HG03139 (cell line): ENCODE measurements around the gene SLC35E2B.
"Not testable (repeated sequence)": the region's sequence is repeated elsewhere in the genome, so short reads cannot be mapped to it uniquely, and the experiment has no call there.

ENCODE experiments used
- ATAC-seq: cut with Tn5 transposase; IDR thresholded peaks from one replicate; pipeline ENCODE4 v1.9.1; 2021; ENCODE audit not compliant: unreplicated experiment

The SLC35E2B gene

DNA sequence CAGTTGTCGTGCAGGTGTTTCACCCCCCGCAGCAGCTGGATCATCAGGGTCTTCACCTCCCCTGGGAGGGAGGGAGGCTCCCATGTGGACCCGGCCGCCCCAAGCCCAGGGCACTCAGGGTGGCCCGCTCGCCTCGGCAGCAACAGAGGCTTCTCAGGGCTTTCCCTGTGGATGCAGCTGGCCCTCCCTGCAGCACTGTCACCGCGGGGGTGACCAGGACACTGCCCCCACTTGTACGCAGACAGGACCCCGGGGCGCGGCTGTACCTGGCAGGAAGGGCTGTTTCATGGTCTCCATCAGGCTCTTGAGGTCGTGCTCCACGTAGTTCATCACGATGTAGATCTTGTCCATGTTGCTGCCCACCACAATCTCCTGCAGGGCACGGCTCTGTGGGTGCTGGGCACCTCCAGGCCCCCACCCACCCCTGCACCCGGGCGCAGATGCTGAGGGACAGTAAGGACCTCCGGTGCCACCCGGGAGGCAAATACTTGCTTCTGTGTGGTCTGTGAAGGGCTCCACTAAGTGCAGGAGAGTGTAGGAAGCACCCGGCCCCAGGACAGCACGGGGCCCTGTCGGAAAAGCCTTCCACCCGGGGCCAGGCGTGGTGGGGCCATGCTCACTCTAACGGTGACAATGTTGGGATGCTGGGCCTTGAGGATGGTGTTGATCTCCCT, 11.8 kb upstream of the SLC35E2B start:
- not testable (repeated sequence) for ATAC-seq

DNA sequence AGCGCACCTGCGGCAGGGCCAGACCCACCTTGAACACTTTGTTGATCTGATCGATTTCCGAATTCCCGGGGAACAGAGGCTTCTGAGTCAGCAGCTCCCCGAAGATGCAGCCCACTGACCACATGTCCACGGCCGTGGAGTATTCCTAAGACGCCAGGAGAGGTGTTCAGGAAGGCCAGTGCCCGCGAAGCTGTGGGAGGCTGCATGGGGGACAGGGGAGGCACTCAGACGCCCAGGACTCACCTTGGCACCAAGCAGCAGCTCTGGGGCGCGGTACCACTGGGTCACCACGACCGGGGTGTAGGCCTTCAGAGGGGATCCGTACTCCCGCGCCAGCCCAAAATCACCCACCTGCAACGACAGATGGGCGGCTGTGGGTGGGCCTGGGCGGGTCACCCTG, 11.2 kb upstream of the SLC35E2B start:
- ATAC-seq, result no peak

DNA sequence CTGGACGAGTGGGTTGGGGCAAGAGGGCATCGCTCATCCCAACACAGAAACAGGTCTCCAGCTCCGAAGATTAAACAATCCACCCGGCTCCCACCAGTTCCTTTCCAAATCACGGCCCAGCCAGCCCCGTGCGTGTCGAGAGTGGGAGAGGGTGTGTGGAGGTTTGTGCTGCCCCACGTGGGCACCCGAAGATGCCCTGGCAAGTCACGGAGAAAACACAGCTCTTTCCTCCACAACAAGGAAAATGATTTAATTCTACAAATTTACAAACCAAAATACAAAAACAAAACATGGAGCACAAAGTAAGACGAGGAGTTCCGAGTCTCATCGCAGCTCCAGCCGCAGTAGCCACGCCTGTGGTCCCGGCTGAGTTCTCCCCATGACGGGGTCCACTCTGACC, 9.9 kb upstream of the SLC35E2B start:
- ATAC-seq, result not testable (repeated sequence)

DNA sequence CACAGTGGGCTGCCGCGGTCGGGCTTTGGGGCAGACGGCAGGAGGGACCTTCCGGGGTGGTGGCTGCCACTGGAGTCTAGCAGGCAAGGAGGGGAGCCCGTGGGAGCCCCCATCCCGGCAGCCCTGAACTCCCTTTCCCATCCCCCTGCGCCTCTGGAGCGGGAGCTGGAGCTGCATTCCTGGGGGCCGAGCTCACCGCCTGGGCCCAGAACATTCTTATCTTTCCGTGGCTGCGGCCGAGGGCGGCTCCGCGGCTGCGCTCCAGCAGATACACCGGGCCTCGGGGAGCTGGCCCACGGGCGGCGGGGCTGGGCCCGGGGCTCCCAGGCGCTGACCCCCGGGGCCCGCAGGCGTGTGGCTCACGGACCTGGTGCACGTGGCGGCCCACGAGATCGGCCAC, 8.0 kb upstream of the SLC35E2B start:
- ATAC-seq, result not testable (repeated sequence)

- not testable (repeated sequence) for ATAC-seq
Observed at GRCh38 chr1:1700067-1700466, 7.5 kb upstream of the SLC35E2B start.

- ATAC-seq, result not testable (repeated sequence)
Observed at GRCh38 chr1:1699061-1699460, 6.5 kb upstream of the SLC35E2B start.

GRCh38 chr1:1697358-1698183, 5.0 kb upstream of the SLC35E2B start:
- not testable (repeated sequence) for ATAC-seq

DNA sequence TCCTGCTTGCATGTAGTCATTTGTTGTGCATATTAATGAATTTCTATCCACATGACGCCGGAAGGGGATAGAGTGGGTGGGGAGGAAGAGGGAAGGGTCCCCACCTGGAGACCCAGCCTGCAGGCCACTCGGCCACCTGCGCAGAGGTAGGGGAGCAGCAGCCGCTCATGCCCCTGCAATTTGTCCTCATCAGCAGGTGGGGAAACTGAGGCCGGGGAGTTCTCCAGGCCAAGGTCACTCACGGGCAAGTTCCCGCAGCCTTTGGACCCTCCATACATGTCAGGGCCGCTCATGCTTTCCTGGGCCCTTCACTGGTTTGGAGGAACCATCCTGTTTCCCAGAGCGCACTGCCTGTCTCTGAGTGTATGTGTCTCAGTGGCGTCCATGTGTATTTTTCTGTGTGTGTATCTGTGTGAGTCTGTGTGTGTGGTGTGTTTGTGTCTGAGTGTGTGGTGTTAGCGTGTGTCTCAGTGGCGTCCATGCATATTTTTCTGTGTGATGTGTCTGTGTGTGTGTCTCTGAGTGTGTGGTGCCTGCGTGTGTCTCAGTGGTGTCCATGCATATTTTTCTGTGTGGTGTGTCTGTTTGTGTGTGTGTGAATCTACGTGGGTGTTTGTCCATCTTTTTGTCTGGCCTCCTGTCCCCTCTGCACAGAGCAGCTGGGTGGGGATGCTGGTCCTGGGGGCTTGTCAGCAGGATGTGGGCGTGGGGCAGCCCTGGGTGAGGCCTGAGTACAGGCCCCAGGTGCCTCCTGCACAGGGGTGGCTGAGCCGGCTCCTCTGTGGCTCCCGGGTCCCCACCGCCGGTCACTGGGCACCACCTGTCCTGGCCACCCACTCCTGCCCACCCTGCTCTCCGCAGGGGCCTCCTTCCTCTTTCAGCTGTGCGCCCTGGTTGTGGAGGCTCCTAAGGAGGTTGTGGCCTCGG, 4.1 kb upstream of the SLC35E2B start:
- ATAC-seq, result not testable (repeated sequence)

- peak; percentile 37 for ATAC-seq
Observed at GRCh38 chr1:1692324-1692713, 276 bp downstream of the SLC35E2B start.

DNA sequence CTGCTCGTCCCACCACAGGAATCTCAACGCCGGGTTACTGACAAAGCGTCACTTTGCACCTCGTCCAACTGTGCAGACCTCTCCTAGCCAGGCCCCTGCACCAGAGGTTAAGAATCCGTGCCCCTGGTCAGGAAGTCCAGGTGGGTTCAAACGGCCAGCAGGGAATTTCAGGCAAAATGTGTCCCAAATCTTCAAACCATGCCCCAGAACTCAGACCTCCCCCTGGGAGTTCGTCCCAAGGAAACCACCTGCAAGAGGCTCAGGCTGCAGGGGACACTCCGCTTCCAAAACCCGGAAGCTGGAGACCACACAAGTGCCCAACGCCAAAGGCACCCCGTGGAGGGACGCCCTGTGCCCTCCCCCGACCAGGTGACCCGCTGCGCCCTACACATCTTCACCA, 1.2 kb downstream of the SLC35E2B start:
- ATAC-seq, result not testable (repeated sequence)

- not testable (repeated sequence) for ATAC-seq
Observed at GRCh38 chr1:1689526-1689925, 3.1 kb downstream of the SLC35E2B start.

- no peak for ATAC-seq
Observed at GRCh38 chr1:1687846-1688245, 4.7 kb downstream of the SLC35E2B start.

GRCh38 chr1:1684031-1684681, 8.4 kb downstream of the SLC35E2B start:
- no peak for ATAC-seq

GRCh38 chr1:1683104-1683905, 9.3 kb downstream of the SLC35E2B start:
- no peak for ATAC-seq

GRCh38 chr1:1680912-1681273, 11.7 kb downstream of the SLC35E2B start:
- ATAC-seq, result no peak

GRCh38 chr1:1680031-1680911, 12.3 kb downstream of the SLC35E2B start:
- ATAC-seq, result no peak

GRCh38 chr1:1678581-1679380, 13.8 kb downstream of the SLC35E2B start:
- no peak for ATAC-seq
